HCT116 (cell line): ENCODE data around the gene REPS2. TPM values are rescaled to one million over a fixed set of nuclear protein-coding genes. Genes with fewer than 3 reads are reported as not detected.

Experiments
- ATAC-seq: fragments of 200-7000 bp; cut with Tn5 transposase; 2 replicates; pipeline ENCODE4 v1.9.1; 2020; ENCODE audit warnings: mild to moderate bottlenecking, moderate library complexity
- BruUV-seq: library from RNA; stranded (reverse); fragments of 400-500 nt; replicated peaks from 2 replicates; lab custom pipeline; 2021; lab: Mats Ljungman, UMichigan
- CTCF ChIA-PET: fragments of 300-600 bp; sonication (Branson Sonifier 250); formaldehyde crosslinking; loops from one replicate; lab custom pipeline; 2021; ENCODE audit warnings: antibody characterized with exemption; lab: Charles Lee
- POLR2A ChIA-PET: fragments of 300-600, 350-600 bp; sonication (Branson Sonifier 250); formaldehyde crosslinking; loops from one replicate; lab custom pipeline; 2021; ENCODE audit warnings: antibody characterized with exemption; lab: Charles Lee
- RAD21 ChIA-PET, 2 experiments: fragments of 300-600 bp; sonication (Branson Sonifier 250); formaldehyde crosslinking; loops; one replicate each; lab custom pipeline; 2023; ENCODE audit warnings: low total read pairs in 2 of 2; ENCODE audit not compliant: uncharacterized antibody in 2 of 2, unreplicated experiment in 2 of 2, low non-redundant PET in 1 of 2; lab: Charles Lee
- DNase-seq: peaks from one replicate; pipeline ENCODE4 v3.0.0-alpha.2; 2010; ENCODE audit warnings: low read depth, low spot score
- H2AFZ ChIP-seq: fragments of 200-600 bp; shearing (Covaris generic), sonication (generic); 2 replicates; pipeline ENCODE4 v1.6.1; 2017; ENCODE audit warnings: low read depth, mixed run types, mixed read lengths, antibody characterized with exemption, low read length; ENCODE audit not compliant: poor library complexity, severe bottlenecking
- H3K27ac ChIP-seq: 2 replicates; pipeline ENCODE4 v1.5.1; 2012; ENCODE audit warnings: low read depth, low read length
- H3K27me3 ChIP-seq: fragments of 200-600 bp; sonication (generic); 2 replicates; pipeline ENCODE4 v1.6.1; 2016; ENCODE audit warnings: mixed run types, low read length, mixed read lengths; ENCODE audit not compliant: insufficient read depth
- H3K36me3 ChIP-seq, 2 experiments: fragments of 200-500 bp in 1 of 2; fragments of 200-600 bp in 1 of 2; sonication (Bioruptor generic) in 1 of 2; sonication (generic) in 1 of 2; 2 replicates each; pipeline versions ENCODE4 v1.5.1 to v1.6.1; 2014 to 2016; ENCODE audit warnings: low read length in 2 of 2, inconsistent platforms in 1 of 2, mixed read lengths in 1 of 2, mixed run types in 1 of 2; ENCODE audit not compliant: insufficient read depth in 2 of 2, control insufficient read depth in 1 of 2
- H3K4me1 ChIP-seq, 2 experiments: fragments of 200-600 bp in 1 of 2; sonication (generic) in 1 of 2; 2 replicates each; pipeline versions ENCODE4 v1.5.1 to v1.6.1; 2012 to 2017; ENCODE audit warnings: low read length in 2 of 2, inconsistent platforms in 1 of 2, mild to moderate bottlenecking in 1 of 2, mixed read lengths in 1 of 2, mixed run types in 1 of 2, moderate library complexity in 1 of 2; ENCODE audit not compliant: insufficient read depth in 2 of 2, control insufficient read depth in 1 of 2
- H3K4me2 ChIP-seq: fragments of 200-600 bp; sonication (generic); 2 replicates; pipeline ENCODE4 v1.6.1; 2017; ENCODE audit warnings: mixed run types, low read length, mixed read lengths
- H3K4me3 ChIP-seq, 2 experiments: fragments of 200-600 bp in 1 of 2; sonication (generic) in 1 of 2; replicated peaks in 1 of 2; 2 replicates each; pipeline ENCODE4 v1.5.1; 2011 to 2016; ENCODE audit warnings: low read length in 2 of 2, control low read depth in 1 of 2, low read depth in 1 of 2, mild to moderate bottlenecking in 1 of 2, mixed read lengths in 1 of 2, mixed run types in 1 of 2
- H3K79me2 ChIP-seq: fragments of 200-600 bp; sonication (generic); 2 replicates; pipeline ENCODE4 v1.6.1; 2017; ENCODE audit warnings: mild to moderate bottlenecking, mixed run types, low read length, moderate library complexity, mixed read lengths; ENCODE audit not compliant: insufficient read depth
- H3K9ac ChIP-seq: fragments of 200-600 bp; sonication (generic); 2 replicates; pipeline ENCODE4 v1.6.1; 2016; ENCODE audit warnings: low read length, mixed read lengths
- H3K9me2 ChIP-seq: fragments of 200-600 bp; sonication (generic), shearing (Covaris generic); 2 replicates; pipeline ENCODE4 v1.6.1; 2017; ENCODE audit warnings: mixed run types, mild to moderate bottlenecking, moderate library complexity; ENCODE audit not compliant: insufficient read depth
- H3K9me3 ChIP-seq, 2 experiments: fragments of 200-500 bp in 1 of 2; fragments of 200-600 bp in 1 of 2; sonication (Bioruptor generic) in 1 of 2; sonication (generic) in 1 of 2; 2 replicates each; pipeline ENCODE4 v1.6.1; 2014 to 2017; ENCODE audit warnings: low read length in 2 of 2, mixed read lengths in 2 of 2, inconsistent platforms in 1 of 2, low read depth in 1 of 2, mild to moderate bottlenecking in 1 of 2, mixed run types in 1 of 2, moderate library complexity in 1 of 2; ENCODE audit not compliant: control insufficient read depth in 1 of 2, insufficient read depth in 1 of 2
- H4K20me1 ChIP-seq: fragments of 200-600 bp; sonication (generic), shearing (Covaris generic); 2 replicates; pipeline ENCODE4 v1.6.1; 2017; ENCODE audit warnings: mixed run types, mild to moderate bottlenecking, moderate library complexity; ENCODE audit not compliant: insufficient read depth
- CBX3 ChIP-seq: IDR thresholded peaks from 2 replicates; pipeline ENCODE4 v1.6.1; 2012; ENCODE audit warnings: low read depth
- JUND ChIP-seq: IDR thresholded peaks from 2 replicates; pipeline ENCODE4 v1.6.1; 2012
- POLR2A ChIP-seq: IDR thresholded peaks from 2 replicates; pipeline ENCODE4 v1.7.0; 2011; ENCODE audit warnings: borderline replicate concordance; ENCODE audit not compliant: insufficient read depth, insufficient read length; ENCODE audit errors: extremely low read depth
- RAD21 ChIP-seq: IDR thresholded peaks from 2 replicates; pipeline ENCODE4 v1.6.1; 2012; ENCODE audit warnings: low read depth, mild to moderate bottlenecking
- SIN3A ChIP-seq: IDR thresholded peaks from 2 replicates; pipeline ENCODE4 v1.6.1; 2012; ENCODE audit warnings: low read depth
- SP1 ChIP-seq: IDR thresholded peaks from 2 replicates; pipeline ENCODE4 v1.6.1; 2012; ENCODE audit warnings: low read depth
- TCF7L2 ChIP-seq: IDR thresholded peaks from 2 replicates; pipeline ENCODE4 v1.7.0; 2011; ENCODE audit warnings: borderline replicate concordance, inconsistent platforms; ENCODE audit not compliant: insufficient read depth, insufficient read length; ENCODE audit errors: extremely low read depth
- ZFX ChIP-seq: fragments of 450-650 bp; IDR thresholded peaks from 2 replicates; pipeline ENCODE4 v1.6.1; 2017
- ZNF274 ChIP-seq: fragments of 200-500 bp; sonication (Bioruptor generic); IDR thresholded peaks from 2 replicates; pipeline ENCODE4 v1.6.1; 2014; ENCODE audit warnings: mild to moderate bottlenecking, low read depth, low read length, inconsistent platforms
- intact Hi-C: fragments of 100-400 bp; cut with micrococcal nuclease; formaldehyde crosslinking; loops from 2 replicates; pipeline ENCODE4 v1.10.0; 2022
- total RNA-seq: library from RNA; stranded (reverse); gene quantifications from one replicate; pipeline ENCODE4 v1.2.1, GENCODE V29; 2021; ENCODE audit not compliant: unreplicated experiment
- TF ChIP-seq, protein P1 (sequence below): IDR thresholded peaks from 2 replicates; pipeline ENCODE4 v1.6.1; 2012

The REPS2 gene
- total RNA-seq, 1 experiment from 2014 or later = 4.5 TPM

DNA sequence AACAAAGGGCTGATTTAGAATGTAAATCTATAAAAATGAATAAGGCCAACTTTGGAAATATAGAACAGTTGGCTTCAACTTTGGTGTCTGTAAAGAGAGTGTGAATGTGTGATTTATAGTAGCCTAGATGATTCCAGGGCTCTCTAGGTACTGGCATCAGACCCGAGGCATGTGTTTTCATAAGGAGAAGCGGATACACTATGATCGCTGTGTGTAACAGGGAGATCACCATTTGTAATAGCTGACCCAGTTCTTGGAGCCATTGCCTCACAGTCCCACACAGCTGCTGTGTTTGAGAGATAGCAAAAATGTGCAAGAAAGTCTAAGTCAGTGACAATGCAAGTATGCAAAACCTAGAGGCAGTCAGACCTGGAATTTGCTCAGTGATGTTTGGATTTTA, 135.1 kb downstream of the REPS2 start:
- RAD21 ChIA-PET = no interaction called here

DNA sequence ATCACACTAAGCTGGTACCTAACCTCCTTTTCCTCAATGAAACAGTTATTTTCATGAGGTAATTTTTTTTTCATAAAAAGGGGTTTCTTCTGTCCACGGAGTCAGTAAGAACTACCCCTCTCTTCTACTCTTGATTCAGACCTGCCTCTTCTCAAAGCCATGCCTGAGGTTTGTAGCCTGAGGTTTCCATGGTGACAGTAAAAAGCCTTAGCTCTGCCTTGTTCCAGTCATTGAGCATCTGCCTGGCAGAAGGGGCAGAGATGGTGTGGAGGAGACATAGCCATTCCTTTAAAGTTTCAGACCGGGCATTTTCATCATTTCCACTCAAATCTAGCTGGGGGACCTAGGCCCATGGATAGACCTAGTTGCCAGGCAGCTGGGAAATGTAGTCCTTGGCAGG, 135.5 kb downstream of the REPS2 start:
- H3K36me3 ChIP-seq = no peaks in the 10 kb centered on the region
- BruUV-seq = no TSS peak
- DNase-seq (no peak), ATAC-seq (no peak)
- CTCF ChIA-PET = interaction anchor here (1.1 to 2.6 kb wide), 2 partner anchors 199 to 256 kb away, joined by 4 to 9 read pairs; no protein-coding TSS in a partner anchor
- H3K27me3 ChIP-seq = no peaks in the 10 kb centered on the region
- no peak overlapping the region for H3K4me2 ChIP-seq
- H3K79me2 ChIP-seq = no peaks in the 10 kb centered on the region
- no peak overlapping the region for H3K9ac ChIP-seq
- peaks cover 0 to 13% of the 10 kb centered on the region in 2 experiments; a peak in 2 of 4 replicates for H3K4me1 ChIP-seq
- POLR2A ChIA-PET = no interaction called here
- intact Hi-C loops = loop anchor here (10.0 kb wide), 1 partner anchor 257 kb away; no protein-coding TSS in a partner anchor
- H3K4me3 ChIP-seq = no peak overlapping the region
- no peak overlapping the region for H3K27ac ChIP-seq
- RAD21 ChIA-PET = no interaction called here
- no peaks in the 10 kb centered on the region for H3K9me2 ChIP-seq
- no peak for TF ChIP-seq ZNF274
- no peak for TF ChIP-seq POLR2A
- no peak for TF ChIP-seq ZFX
- TF ChIP-seq SP1 = no peak
- TF ChIP-seq CBX3 = no peak
- no peak for TF ChIP-seq TCF7L2
- TF ChIP-seq, protein P1, sequence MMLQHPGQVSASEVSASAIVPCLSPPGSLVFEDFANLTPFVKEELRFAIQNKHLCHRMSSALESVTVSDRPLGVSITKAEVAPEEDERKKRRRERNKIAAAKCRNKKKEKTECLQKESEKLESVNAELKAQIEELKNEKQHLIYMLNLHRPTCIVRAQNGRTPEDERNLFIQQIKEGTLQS = no peak
- no peak for TF ChIP-seq JUND
- TF ChIP-seq, all 23 proteins: peak for 0
- Histone ChIP-seq H2AFZ (no peak overlapping the region), H3K9me3 (no peaks in the 10 kb centered on the region), H4K20me1 (no peaks in the 10 kb centered on the region)

More for the DNA sequence above, 135.1 kb downstream of the REPS2 start:
- POLR2A ChIA-PET = no interaction called here
- H3K9me3 ChIP-seq = no peaks in the 10 kb centered on the region
- H3K4me3 ChIP-seq = no peak overlapping the region
- H3K4me2 ChIP-seq = no peak overlapping the region
- no peaks in the 10 kb centered on the region for H4K20me1 ChIP-seq
- CTCF ChIA-PET = interaction anchor here (2.6 kb wide), 1 partner anchor 198 kb away, joined by 9 read pairs; no protein-coding TSS in a partner anchor
- H3K4me1 ChIP-seq = peaks cover 0 to 13% of the 10 kb centered on the region in 2 experiments; a peak in 2 of 4 replicates
- H3K79me2 ChIP-seq = no peaks in the 10 kb centered on the region
- no peak overlapping the region for H3K9ac ChIP-seq
- H3K27me3 ChIP-seq = no peaks in the 10 kb centered on the region
- intact Hi-C loops = loop anchor here (10.0 kb wide), 1 partner anchor 257 kb away; no protein-coding TSS in a partner anchor
- no peak overlapping the region for H3K27ac ChIP-seq
- no peak for DNase-seq
- H3K9me2 ChIP-seq = no peaks in the 10 kb centered on the region
- BruUV-seq = no TSS peak
- TF ChIP-seq SIN3A (no peak), RAD21 (no peak), ZNF274 (no peak), CBX3 (no peak)
- ATAC-seq = no peak
- no peak overlapping the region for H2AFZ ChIP-seq
- no peaks in the 10 kb centered on the region for H3K36me3 ChIP-seq
